Activated CD8-positive, alpha-beta memory T cell treated with anti-CD3 and anti-CD28 coated beads, Interleukin-2, amount 50 U/mL, for 1 hour (primary cell): ENCODE results near the gene PRKAG2.

Source experiments
- DNase-seq: peaks from one replicate; pipeline ENCODE4 v3.0.0-alpha.2; 2020; ENCODE audit errors: extremely low read depth

PRKAG2 gene

DNA sequence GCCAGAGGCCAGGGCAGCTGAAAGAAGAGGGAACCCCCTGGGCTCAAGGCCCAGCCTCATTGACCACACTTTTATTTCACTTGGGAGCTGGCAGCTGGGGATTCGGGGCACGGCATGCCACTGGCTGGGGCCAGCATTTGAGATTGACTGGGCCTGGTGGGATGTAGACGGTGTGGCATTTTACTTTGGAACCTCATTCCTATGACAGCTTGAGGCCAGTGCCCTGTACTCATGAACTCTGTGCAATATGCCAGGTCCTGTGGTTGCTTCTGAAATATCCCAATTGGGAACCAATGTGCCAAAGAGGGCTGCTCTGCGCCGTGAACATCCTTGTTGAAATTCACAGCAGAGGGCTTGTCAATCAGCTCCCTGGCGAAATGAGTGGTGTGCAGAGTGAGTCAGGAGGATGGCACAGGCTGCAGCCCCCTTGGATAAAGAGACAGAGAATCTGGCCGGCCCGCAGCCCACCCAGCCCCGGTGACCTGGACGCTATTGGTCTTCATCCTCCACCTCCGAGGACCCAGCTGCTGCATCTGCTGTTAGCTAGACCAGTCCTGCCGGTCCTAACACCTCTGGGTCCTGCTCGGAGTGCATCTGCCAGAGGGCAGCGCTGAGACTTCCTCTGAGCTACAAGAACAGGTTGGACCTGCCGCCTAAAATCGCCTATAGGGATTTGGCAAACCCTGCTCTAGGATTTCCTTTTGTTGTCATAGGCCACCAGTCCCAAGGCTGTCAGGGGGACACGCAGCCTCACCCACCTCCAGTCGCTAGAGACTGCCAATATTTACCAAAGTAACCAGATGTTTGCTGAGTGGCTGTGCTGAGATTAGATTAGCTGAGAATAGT is 58.0 kb downstream of the PRKAG2 start:
- no peak for DNase-seq

DNA sequence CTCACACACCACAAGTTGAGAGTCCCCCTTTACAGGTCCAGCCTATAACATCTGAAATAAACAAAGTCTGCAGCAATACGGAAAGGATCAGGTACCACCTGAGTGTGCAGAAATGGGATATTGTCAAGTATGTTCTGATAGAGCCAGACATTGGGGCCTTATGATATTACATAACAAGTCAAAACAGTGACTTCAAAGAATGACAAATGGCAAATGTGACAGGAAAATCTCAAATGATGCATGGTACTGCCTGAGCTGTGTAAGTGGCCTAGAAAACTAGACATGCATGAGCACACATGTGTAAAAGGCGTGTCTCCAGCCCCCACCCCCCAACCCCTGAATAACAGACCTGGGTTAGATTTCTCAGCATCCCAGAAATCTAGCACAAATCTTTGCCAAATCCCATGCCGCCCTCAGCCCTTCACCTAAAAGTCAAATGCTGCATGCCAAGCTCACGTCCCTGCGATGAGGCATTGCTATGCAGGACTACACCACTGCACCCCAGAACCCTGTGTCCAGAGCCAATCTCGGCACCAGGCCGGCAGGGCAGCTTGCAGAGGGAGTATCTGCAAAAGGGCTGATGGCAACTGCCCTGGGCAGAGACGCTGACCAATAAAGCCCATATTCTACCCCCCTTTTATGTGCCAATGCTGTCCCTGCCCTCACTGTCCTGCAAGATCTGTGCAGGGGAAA is 58.8 kb downstream of the PRKAG2 start:
- no peak for DNase-seq

- no peak for DNase-seq
Measured at GRCh38 chr7:151817315-151817690, 59.6 kb downstream of the PRKAG2 start.

GRCh38 chr7:151816562-151817314 is 60.2 kb downstream of the PRKAG2 start:
- no peak for DNase-seq

GRCh38 chr7:151815419-151815818 is 61.5 kb downstream of the PRKAG2 start:
- no peak for DNase-seq

DNA sequence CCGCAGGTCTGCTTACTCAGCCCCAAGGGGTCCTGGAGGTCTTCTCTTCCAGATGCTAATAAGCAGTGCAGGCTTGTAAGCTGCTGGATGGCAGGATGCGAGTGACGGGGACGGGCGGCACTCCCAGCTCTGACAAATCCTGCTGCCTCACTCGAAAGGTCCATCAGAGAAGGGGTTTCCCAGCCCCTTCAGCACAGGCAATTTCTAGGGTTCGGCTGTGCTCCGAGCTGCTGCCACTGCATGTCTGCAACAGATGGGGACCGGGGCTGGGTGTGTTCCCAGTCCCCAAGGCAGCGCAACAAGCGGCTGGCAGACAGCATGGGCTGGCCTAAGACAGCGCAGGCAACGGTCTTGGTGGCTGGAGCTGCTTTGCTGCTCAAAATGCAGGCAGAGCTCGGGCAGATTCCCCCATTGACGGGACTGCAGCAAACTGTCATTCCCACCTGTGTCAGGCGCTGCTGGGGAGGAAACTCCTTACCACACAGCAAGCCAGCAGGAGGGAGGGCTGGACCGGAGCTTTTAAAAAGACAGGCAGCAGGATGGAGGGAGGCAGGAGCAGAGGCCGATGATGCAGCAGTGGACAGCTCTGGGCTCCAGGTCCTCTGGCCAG is 62.4 kb downstream of the PRKAG2 start:
- DNase-seq, result no peak

DNA sequence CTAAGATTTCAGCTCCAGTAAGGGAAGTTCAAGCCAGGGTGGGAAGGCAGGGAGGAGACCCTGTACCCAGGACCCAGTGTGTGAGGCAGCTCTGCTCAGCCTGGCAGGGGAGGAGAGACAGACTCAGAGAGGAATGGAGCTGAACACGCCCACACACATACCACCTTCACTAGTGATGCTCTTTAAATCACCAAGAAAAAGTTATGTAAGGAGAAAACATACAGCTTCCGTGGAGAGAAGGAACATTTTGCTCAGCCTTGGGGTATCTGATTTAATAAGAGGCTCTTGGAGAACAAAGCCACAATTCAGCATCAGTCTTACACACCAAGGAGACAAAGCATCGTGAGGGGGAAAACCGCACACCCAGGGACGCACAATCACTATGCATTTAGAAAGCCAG is 62.9 kb downstream of the PRKAG2 start:
- no peak for DNase-seq

DNA sequence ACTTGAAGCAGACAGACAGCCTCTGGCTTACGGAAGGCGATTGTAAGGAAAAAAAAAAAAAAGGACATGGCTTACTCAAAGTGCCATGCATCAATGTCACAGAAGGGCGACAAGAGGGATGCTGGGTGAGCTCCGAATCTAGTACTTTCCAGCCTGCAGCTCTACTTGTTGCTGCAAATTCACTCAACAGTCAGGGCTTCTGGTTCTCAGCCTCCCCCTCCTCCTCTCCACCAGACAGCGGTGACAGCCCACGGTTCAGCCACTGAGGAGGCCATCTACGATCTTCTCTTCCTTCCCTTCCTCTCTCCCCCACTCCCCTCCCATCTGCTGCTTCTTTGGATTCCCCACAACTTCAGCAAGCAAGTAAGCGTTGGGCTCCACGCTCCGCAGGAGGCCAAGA is 63.5 kb downstream of the PRKAG2 start:
- DNase-seq, result no peak

GRCh38 chr7:151812967-151813366 is 63.9 kb downstream of the PRKAG2 start:
- DNase-seq, result no peak

- DNase-seq, result no peak
Measured at GRCh38 chr7:151810441-151811232, 66.3 kb downstream of the PRKAG2 start.

DNA sequence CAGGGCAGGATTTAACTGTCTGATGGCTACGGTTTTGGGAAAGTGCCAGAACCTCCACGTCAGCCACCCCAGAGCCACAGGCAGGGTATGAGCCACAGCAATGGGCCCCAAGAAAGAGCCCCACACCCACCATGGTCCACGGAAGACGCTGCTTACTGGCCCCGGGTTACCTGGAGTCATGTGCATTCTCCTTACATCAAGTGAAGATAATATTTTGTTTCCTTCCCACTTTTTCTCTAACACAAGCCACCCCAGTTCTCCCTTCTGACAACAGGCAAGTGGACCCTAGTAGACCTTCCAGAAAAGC is 67.1 kb downstream of the PRKAG2 start:
- no peak for DNase-seq

GRCh38 chr7:151809146-151809863 is 67.6 kb downstream of the PRKAG2 start:
- no peak for DNase-seq

GRCh38 chr7:151808400-151809145 is 68.3 kb downstream of the PRKAG2 start:
- DNase-seq, result no peak

GRCh38 chr7:151807846-151808245 is 69.1 kb downstream of the PRKAG2 start:
- no peak for DNase-seq

DNA sequence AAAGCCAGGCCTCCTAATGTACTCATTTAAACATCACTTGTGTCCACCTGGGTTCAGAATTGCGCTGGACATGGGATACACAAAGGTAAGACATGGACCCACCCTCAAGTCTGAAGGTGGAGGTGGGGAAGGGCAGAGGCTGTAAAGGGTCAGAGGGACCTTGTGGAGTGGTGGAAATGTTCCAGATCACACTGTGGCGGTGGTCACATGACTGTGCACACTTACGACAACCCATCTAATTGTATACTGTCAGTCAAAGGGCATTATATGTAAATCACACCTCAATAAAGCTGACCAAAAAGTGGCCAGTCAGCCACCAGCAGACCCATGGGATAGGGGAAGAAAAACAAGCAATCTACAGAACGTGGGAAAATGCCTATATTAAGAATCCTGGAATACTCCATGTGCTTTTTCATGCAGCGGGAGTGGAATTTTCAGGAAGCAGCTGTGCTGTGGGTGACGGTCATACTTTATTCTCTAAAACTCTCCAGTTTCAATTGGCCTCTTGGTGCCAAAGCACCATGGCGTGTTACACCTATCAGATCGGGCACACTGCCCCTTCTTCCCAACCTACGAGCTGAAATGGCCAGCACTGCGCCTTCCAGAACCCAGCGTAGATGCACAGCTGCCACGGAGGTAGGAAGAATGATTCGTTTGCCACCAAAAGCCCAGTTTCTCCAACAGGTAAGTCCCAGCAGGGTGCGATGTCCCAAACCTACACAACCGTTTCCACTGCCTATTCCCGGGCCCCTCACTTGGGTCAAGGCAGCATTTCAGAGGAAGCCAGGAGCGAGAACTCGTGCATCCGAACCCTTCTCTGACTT is 69.8 kb downstream of the PRKAG2 start:
- DNase-seq, result no peak

DNA sequence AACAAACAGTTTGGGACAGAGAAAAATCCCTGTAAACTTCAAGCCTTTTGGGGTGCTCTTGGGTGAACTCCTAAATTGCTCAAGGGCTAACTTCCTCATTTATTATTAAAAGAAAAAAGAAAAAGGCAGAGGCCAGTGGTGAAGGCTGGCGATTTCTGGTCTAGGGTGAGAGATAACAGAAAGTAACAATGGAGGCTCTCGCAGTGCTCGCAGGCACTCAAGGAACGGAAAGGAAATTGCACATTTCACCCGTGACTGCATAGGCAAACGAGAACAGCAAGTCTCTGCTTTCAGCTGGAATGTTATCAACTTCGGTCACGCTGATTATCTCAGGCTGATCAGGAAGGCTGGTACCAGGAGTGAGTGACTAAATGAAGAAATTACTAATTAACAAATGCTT is 70.7 kb downstream of the PRKAG2 start:
- no peak for DNase-seq

- no peak for DNase-seq
Measured at GRCh38 chr7:151805191-151805590, 71.7 kb downstream of the PRKAG2 start.

- no peak for DNase-seq
Measured at GRCh38 chr7:151804756-151805155, 72.2 kb downstream of the PRKAG2 start.

- no peak for DNase-seq
Measured at GRCh38 chr7:151803841-151804240, 73.1 kb downstream of the PRKAG2 start.
